ENCODE measurements around the gene SPOCK2. TPM values are rescaled to one million over a fixed set of nuclear protein-coding genes. Genes with fewer than 3 reads are reported as not detected.

The SPOCK2 gene
- total RNA-seq, 1 experiment from 2014 or later = 1.8 TPM

DNA sequence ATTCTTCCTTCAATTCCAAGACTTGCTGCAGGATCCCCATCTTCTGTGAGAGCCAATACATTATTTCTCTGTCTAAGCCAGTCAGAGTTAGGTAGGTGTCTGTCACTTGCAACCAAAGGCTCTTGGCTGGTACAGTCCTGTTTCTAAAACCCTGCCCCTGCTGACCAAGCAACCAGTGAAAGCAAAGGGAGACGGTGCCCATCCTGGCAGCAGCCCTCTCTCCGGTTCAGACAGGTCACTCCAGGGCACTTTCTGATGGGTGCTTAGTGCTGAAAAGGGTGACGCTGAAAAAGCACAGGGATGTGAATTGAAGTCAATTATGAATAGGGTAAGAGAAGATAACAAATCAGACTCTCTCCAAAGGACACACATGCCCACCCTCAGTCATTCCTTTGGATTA lies 37.5 kb downstream of the SPOCK2 start:
- Histone ChIP-seq H3K56ac (ENCODE audit: insufficient read length, low read depth, low read length) (no peak overlapping the region), H2BK15ac (ENCODE audit: low read depth, low read length) (no peak overlapping the region), H3K14ac (ENCODE audit: insufficient read depth, low read length) (no peak overlapping the region), H2BK5ac (ENCODE audit: insufficient read length, low read length) (no peak overlapping the region), H2BK20ac (ENCODE audit: low read depth, low read length, poor library complexity, severe bottlenecking) (no peak overlapping the region), H4K91ac (ENCODE audit: insufficient read length, low read depth, low read length) (no peak overlapping the region), H3K23me2 (ENCODE audit: insufficient read length, low read depth, low read length, poor library complexity, severe bottlenecking) (no peaks in the 10 kb centered on the region), H3T11ph (ENCODE audit: low read length) (no peak overlapping the region), H3K79me2 (ENCODE audit: insufficient read depth, low read length) (no peaks in the 10 kb centered on the region), H2AFZ (ENCODE audit: low read length) (no peak overlapping the region), H3K4me2 (ENCODE audit: insufficient read depth, insufficient read length, low read length) (no peak overlapping the region), H4K8ac (replicated peaks; ENCODE audit: insufficient read length, low read depth, low read length) (no peak overlapping the region), H3K27me3 (ENCODE audit: insufficient read depth, low read length) (no peaks in the 10 kb centered on the region), H3K18ac (ENCODE audit: insufficient read length, low read depth, low read length) (no peak overlapping the region), H2BK120ac (ENCODE audit: low read depth, low read length, poor library complexity, severe bottlenecking) (no peak overlapping the region), H4K20me1 (ENCODE audit: control insufficient read depth, insufficient read depth, insufficient read length) (no peaks in the 10 kb centered on the region), H3K9me3 (ENCODE audit: control insufficient read depth, low read depth, low read length) (no peaks in the 10 kb centered on the region), H3K27ac (ENCODE audit: insufficient read length, low read depth, low read length) (no peak overlapping the region), H3K23ac (ENCODE audit: insufficient read length, low read depth, low read length) (no peak overlapping the region), H4K5ac (ENCODE audit: insufficient read length, low read depth, low read length) (no peak overlapping the region), H3K4me1 (ENCODE audit: insufficient read depth, low read length) (no peaks in the 10 kb centered on the region), H3K79me1 (ENCODE audit: insufficient read depth, low read depth, low read length, poor library complexity, severe bottlenecking) (no peaks in the 10 kb centered on the region), H3K9ac (ENCODE audit: extremely low read depth, insufficient read length, low read length) (no peak overlapping the region), H2AK5ac (ENCODE audit: insufficient read length, low read length) (no peak overlapping the region), H3K4ac (ENCODE audit: low read depth, low read length) (no peak overlapping the region), H2BK12ac (ENCODE audit: insufficient read length, low read depth, low read length) (no peak overlapping the region)
- peaks cover 0 to 4% of the 10 kb centered on the region in 2 experiments; a peak in 1 of 5 replicates for H3K9me3 Mint-ChIP-seq
- peaks cover 3% of the 10 kb centered on the region; the same call in 1 of the 2 replicates for H3K27me3 Mint-ChIP-seq (ENCODE audit: low read depth)
- H3K27ac Mint-ChIP-seq = no peak overlapping the region
- peaks cover 13 to 14% of the 10 kb centered on the region in 2 experiments for H3K4me1 Mint-ChIP-seq
- TF ChIP-seq, protein P1, sequence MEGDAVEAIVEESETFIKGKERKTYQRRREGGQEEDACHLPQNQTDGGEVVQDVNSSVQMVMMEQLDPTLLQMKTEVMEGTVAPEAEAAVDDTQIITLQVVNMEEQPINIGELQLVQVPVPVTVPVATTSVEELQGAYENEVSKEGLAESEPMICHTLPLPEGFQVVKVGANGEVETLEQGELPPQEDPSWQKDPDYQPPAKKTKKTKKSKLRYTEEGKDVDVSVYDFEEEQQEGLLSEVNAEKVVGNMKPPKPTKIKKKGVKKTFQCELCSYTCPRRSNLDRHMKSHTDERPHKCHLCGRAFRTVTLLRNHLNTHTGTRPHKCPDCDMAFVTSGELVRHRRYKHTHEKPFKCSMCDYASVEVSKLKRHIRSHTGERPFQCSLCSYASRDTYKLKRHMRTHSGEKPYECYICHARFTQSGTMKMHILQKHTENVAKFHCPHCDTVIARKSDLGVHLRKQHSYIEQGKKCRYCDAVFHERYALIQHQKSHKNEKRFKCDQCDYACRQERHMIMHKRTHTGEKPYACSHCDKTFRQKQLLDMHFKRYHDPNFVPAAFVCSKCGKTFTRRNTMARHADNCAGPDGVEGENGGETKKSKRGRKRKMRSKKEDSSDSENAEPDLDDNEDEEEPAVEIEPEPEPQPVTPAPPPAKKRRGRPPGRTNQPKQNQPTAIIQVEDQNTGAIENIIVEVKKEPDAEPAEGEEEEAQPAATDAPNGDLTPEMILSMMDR (conservative IDR thresholded peaks at IDR 0.05) = no peak
- no CpG with 5 or more reads among the region's 3 CpGs for WGBS (ENCODE audit: extremely low coverage, insufficient read length, low lambda C conversion rate)
- no peak overlapping the region for H3K4me3 Mint-ChIP-seq
- no peaks in the 10 kb centered on the region for H3K36me3 Mint-ChIP-seq (ENCODE audit: insufficient read depth in 1 of 3, low read depth in 3 of 3)
- no peak for DNase-seq
